Kidney epithelial cell (primary cell): ENCODE data around the gene PYCR2. TPM values are rescaled to one million over a fixed set of nuclear protein-coding genes. Genes with fewer than 3 reads are reported as not detected.

Experiments
- DNase-seq: peaks from one replicate; pipeline ENCODE4 v3.0.0-alpha.2; 2010; ENCODE audit warnings: low read depth
- H3K27me3 ChIP-seq: 2 replicates; pipeline ENCODE4 v1.6.0; 2011; ENCODE audit warnings: low read length; ENCODE audit not compliant: control insufficient read depth, insufficient read depth
- H3K36me3 ChIP-seq: 2 replicates; pipeline ENCODE4 v1.5.1; 2011; ENCODE audit warnings: low read length; ENCODE audit not compliant: control insufficient read depth, insufficient read depth
- H3K4me3 ChIP-seq: 2 replicates; pipeline ENCODE4 v1.5.1; 2011; ENCODE audit warnings: low read depth, mild to moderate bottlenecking, control low read depth, low read length
- CTCF ChIP-seq: IDR thresholded peaks from 2 replicates; pipeline ENCODE4 v1.5.1; 2011; ENCODE audit warnings: mild to moderate bottlenecking, moderate library complexity, low read length, control low read depth, inconsistent platforms; ENCODE audit not compliant: insufficient read depth, poor library complexity, severe bottlenecking
- total RNA-seq: library from RNA; depleted of rRNA; stranded (reverse); fragments of >200 nt; gene quantifications from 2 replicates; pipeline ENCODE4 v1.2.3, GENCODE V29; 2015

PYCR2 gene
- total RNA-seq, 1 donor from 2014 or later = 51.2 TPM

- Histone ChIP-seq H3K4me3 (no peak overlapping the region), H3K27me3 (no peaks in the 10 kb centered on the region), H3K36me3 (no peaks in the 10 kb centered on the region)
- TF ChIP-seq CTCF = no peak
- DNase-seq = no peak
Measured at GRCh38 chr1:225909477-225909876, 14.6 kb downstream of the PYCR2 start.

GRCh38 chr1:225908773-225909172 lies 15.3 kb downstream of the PYCR2 start:
- Histone ChIP-seq H3K36me3 (no peaks in the 10 kb centered on the region), H3K4me3 (no peak overlapping the region), H3K27me3 (no peaks in the 10 kb centered on the region)
- no peak for TF ChIP-seq CTCF
- no peak for DNase-seq

- no peak for DNase-seq
- no peak overlapping the region for H3K4me3 ChIP-seq
- no peaks in the 10 kb centered on the region for H3K27me3 ChIP-seq
- H3K36me3 ChIP-seq = no peaks in the 10 kb centered on the region
- TF ChIP-seq CTCF = no peak
Measured at GRCh38 chr1:225908013-225908640, 15.9 kb downstream of the PYCR2 start.

- no peak for DNase-seq
- no peaks in the 10 kb centered on the region for H3K27me3 ChIP-seq
- H3K4me3 ChIP-seq = no peak overlapping the region
- TF ChIP-seq CTCF = no peak
- H3K36me3 ChIP-seq = no peaks in the 10 kb centered on the region
Measured at GRCh38 chr1:225907341-225907740, 16.7 kb downstream of the PYCR2 start.

GRCh38 chr1:225906467-225906866 lies 17.6 kb downstream of the PYCR2 start:
- no peaks in the 10 kb centered on the region for H3K27me3 ChIP-seq
- TF ChIP-seq CTCF = no peak
- H3K36me3 ChIP-seq = no peaks in the 10 kb centered on the region
- no peak overlapping the region for H3K4me3 ChIP-seq
- DNase-seq = no peak

- no peaks in the 10 kb centered on the region for H3K27me3 ChIP-seq
- H3K4me3 ChIP-seq = no peak overlapping the region
- no peak for TF ChIP-seq CTCF
- no peaks in the 10 kb centered on the region for H3K36me3 ChIP-seq
- DNase-seq = no peak
Measured at GRCh38 chr1:225903623-225904022, 20.4 kb downstream of the PYCR2 start.
